Liver (tissue), 3 donors: Measurements from ENCODE around the gene SPATA16.
"Not testable (repeated sequence)": the region's sequence is repeated elsewhere in the genome, so short reads cannot be mapped to it uniquely, and the experiment has no call there.

Experiments
- FOXA1 ChIP-seq: IDR thresholded peaks from 2 replicates; pipeline ENCODE4 v1.6.1; 2016; ENCODE audit warnings: antibody characterized with exemption
- HNF4A ChIP-seq, 2 donors: conservative IDR thresholded peaks; 2 replicates each; pipeline ENCODE4 v1.6.1; 2016; ENCODE audit warnings: antibody characterized with exemption in 2 of 2, mild to moderate bottlenecking in 2 of 2
- JUND ChIP-seq, 2 donors: IDR thresholded peaks; 2 replicates each; pipeline ENCODE4 v1.6.1; 2016; ENCODE audit warnings: antibody characterized with exemption in 2 of 2
- NR2F2 ChIP-seq: IDR thresholded peaks from 2 replicates; pipeline ENCODE4 v1.6.1; 2016; ENCODE audit warnings: antibody characterized with exemption
- RAD21 ChIP-seq, 2 donors: IDR thresholded peaks; 2 replicates each; pipeline ENCODE4 v1.6.1; 2016; ENCODE audit warnings: antibody characterized with exemption in 2 of 2, mild to moderate bottlenecking in 2 of 2
- RXRA ChIP-seq, 2 donors: IDR thresholded peaks; 2 replicates each; pipeline ENCODE4 v1.6.1; 2017 to 2018; ENCODE audit warnings: antibody characterized with exemption in 2 of 2, mild to moderate bottlenecking in 1 of 2
- SP1 ChIP-seq: IDR thresholded peaks from 2 replicates; pipeline ENCODE4 v1.6.1; 2018; ENCODE audit warnings: antibody characterized with exemption, mild to moderate bottlenecking
- TAF1 ChIP-seq: conservative IDR thresholded peaks from 2 replicates; pipeline ENCODE4 v1.6.1; 2016; ENCODE audit warnings: antibody characterized with exemption, mild to moderate bottlenecking
- YY1 ChIP-seq: IDR thresholded peaks from 2 replicates; pipeline ENCODE4 v1.6.1; 2016; ENCODE audit warnings: antibody characterized with exemption, mild to moderate bottlenecking
- TF ChIP-seq, protein P1 (sequence below): fragments of 150-350 bp; IDR thresholded peaks from 2 replicates; pipeline ENCODE4 v1.5.1; 2017; ENCODE audit warnings: improper control_type of control experiment, low read depth, low read length; ENCODE audit not compliant: missing input control
- TF ChIP-seq, protein P2 (sequence below): IDR thresholded peaks from 2 replicates; pipeline ENCODE4 v1.6.1; 2016; ENCODE audit warnings: antibody characterized with exemption
- TF ChIP-seq, protein P3 (sequence below): IDR thresholded peaks from 2 replicates; pipeline ENCODE4 v1.6.1; 2016; ENCODE audit warnings: antibody characterized with exemption, mild to moderate bottlenecking
- TF ChIP-seq, protein P4 (sequence below): IDR thresholded peaks from 2 replicates; pipeline ENCODE4 v1.6.1; 2016; ENCODE audit warnings: antibody characterized with exemption
- TF ChIP-seq, protein P5 (sequence below): IDR thresholded peaks from 2 replicates; pipeline ENCODE4 v1.6.1; 2016; ENCODE audit warnings: antibody characterized with exemption
- donor health status: healthy.
- donor health status: healthy.

DNA sequence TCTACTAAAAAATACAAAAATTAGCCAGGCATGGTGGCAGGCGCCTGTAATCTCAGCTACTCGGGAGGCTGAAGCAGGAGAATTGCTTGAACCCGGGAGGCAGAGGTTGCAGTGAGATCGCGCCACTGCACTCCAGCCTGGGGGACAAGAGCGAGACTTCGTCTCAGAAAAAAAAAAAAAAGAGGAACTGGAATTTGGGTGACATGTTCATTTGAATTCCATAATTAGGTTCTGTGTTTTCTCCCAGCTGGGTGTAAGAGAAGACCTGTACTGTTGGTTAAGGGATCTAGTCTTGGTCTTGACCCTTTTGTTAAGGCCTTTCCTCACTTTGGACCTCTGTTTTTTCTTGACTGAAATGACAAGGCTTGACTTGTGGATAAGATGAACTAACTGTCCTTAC lies 120.9 kb downstream of the SPATA16 start:
- not testable (repeated sequence) for TF ChIP-seq SP1; RAD21 (IDR thresholded peaks at IDR 0.05); TAF1; YY1; HNF4A (conservative IDR thresholded peaks at IDR 0.05); RXRA (IDR thresholded peaks at IDR 0.05); JUND (IDR thresholded peaks at IDR 0.05); NR2F2; FOXA1
- TF ChIP-seq, protein P1, sequence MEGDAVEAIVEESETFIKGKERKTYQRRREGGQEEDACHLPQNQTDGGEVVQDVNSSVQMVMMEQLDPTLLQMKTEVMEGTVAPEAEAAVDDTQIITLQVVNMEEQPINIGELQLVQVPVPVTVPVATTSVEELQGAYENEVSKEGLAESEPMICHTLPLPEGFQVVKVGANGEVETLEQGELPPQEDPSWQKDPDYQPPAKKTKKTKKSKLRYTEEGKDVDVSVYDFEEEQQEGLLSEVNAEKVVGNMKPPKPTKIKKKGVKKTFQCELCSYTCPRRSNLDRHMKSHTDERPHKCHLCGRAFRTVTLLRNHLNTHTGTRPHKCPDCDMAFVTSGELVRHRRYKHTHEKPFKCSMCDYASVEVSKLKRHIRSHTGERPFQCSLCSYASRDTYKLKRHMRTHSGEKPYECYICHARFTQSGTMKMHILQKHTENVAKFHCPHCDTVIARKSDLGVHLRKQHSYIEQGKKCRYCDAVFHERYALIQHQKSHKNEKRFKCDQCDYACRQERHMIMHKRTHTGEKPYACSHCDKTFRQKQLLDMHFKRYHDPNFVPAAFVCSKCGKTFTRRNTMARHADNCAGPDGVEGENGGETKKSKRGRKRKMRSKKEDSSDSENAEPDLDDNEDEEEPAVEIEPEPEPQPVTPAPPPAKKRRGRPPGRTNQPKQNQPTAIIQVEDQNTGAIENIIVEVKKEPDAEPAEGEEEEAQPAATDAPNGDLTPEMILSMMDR = not testable (repeated sequence)
- TF ChIP-seq, protein P2, sequence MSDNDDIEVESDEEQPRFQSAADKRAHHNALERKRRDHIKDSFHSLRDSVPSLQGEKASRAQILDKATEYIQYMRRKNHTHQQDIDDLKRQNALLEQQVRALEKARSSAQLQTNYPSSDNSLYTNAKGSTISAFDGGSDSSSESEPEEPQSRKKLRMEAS = not testable (repeated sequence)
- TF ChIP-seq, protein P3, sequence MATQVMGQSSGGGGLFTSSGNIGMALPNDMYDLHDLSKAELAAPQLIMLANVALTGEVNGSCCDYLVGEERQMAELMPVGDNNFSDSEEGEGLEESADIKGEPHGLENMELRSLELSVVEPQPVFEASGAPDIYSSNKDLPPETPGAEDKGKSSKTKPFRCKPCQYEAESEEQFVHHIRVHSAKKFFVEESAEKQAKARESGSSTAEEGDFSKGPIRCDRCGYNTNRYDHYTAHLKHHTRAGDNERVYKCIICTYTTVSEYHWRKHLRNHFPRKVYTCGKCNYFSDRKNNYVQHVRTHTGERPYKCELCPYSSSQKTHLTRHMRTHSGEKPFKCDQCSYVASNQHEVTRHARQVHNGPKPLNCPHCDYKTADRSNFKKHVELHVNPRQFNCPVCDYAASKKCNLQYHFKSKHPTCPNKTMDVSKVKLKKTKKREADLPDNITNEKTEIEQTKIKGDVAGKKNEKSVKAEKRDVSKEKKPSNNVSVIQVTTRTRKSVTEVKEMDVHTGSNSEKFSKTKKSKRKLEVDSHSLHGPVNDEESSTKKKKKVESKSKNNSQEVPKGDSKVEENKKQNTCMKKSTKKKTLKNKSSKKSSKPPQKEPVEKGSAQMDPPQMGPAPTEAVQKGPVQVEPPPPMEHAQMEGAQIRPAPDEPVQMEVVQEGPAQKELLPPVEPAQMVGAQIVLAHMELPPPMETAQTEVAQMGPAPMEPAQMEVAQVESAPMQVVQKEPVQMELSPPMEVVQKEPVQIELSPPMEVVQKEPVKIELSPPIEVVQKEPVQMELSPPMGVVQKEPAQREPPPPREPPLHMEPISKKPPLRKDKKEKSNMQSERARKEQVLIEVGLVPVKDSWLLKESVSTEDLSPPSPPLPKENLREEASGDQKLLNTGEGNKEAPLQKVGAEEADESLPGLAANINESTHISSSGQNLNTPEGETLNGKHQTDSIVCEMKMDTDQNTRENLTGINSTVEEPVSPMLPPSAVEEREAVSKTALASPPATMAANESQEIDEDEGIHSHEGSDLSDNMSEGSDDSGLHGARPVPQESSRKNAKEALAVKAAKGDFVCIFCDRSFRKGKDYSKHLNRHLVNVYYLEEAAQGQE = not testable (repeated sequence)
- TF ChIP-seq, protein P4, sequence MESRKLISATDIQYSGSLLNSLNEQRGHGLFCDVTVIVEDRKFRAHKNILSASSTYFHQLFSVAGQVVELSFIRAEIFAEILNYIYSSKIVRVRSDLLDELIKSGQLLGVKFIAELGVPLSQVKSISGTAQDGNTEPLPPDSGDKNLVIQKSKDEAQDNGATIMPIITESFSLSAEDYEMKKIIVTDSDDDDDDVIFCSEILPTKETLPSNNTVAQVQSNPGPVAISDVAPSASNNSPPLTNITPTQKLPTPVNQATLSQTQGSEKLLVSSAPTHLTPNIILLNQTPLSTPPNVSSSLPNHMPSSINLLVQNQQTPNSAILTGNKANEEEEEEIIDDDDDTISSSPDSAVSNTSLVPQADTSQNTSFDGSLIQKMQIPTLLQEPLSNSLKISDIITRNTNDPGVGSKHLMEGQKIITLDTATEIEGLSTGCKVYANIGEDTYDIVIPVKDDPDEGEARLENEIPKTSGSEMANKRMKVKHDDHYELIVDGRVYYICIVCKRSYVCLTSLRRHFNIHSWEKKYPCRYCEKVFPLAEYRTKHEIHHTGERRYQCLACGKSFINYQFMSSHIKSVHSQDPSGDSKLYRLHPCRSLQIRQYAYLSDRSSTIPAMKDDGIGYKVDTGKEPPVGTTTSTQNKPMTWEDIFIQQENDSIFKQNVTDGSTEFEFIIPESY = not testable (repeated sequence)
- TF ChIP-seq, protein P5, sequence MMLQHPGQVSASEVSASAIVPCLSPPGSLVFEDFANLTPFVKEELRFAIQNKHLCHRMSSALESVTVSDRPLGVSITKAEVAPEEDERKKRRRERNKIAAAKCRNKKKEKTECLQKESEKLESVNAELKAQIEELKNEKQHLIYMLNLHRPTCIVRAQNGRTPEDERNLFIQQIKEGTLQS = not testable (repeated sequence)
